Vagina (tissue), 2 donors: Measurements from ENCODE around the gene FLNA.

Experiments used
- POLR2A ChIP-seq, 2 donors: fragments of 450-650 bp; IDR thresholded peaks; one replicate each; pipeline ENCODE4 v1.6.1; 2017; ENCODE audit warnings: antibody characterized with exemption in 2 of 2, mild to moderate bottlenecking in 2 of 2, moderate library complexity in 2 of 2
- POLR2AphosphoS5 ChIP-seq, 2 donors: sonication (generic); formaldehyde crosslinking; IDR thresholded peaks; one replicate each; pipeline ENCODE4 v1.9.0; 2017; ENCODE audit warnings: antibody characterized with exemption in 2 of 2, mild to moderate bottlenecking in 2 of 2, low read depth in 1 of 2; ENCODE audit not compliant: insufficient read depth in 1 of 2
- TF ChIP-seq, protein P1 (sequence below), 3 experiments: fragments of 450-650 bp in 2 of 3; fragments of 200-600 bp in 1 of 3; sonication (generic) in 1 of 3; IDR thresholded peaks; one replicate each; pipeline ENCODE4 v1.5.1; 2017 to 2019; ENCODE audit warnings: antibody characterized with exemption in 3 of 3, mild to moderate bottlenecking in 2 of 3, moderate library complexity in 2 of 3

DNA sequence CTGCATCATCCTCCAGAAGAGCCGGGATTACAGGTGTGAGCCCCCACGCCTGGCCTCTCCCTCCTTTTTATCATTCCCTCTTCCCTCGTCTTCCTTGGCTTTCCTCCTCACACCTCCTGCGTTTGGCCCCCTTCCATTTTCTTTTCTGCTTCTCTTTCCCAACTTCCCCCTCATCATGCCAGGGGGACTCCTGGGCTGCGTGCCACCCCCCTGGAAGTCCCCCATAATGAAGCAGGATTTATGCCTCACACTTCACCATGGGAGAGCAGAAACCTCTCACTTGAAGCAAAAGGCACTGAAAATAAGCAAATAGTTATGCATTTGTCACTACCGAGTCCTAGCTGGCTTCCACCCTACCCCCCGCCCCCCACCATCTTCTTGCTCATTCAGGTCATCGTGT, 71.0 kb downstream of the FLNA start:
- TF ChIP-seq, protein P1, sequence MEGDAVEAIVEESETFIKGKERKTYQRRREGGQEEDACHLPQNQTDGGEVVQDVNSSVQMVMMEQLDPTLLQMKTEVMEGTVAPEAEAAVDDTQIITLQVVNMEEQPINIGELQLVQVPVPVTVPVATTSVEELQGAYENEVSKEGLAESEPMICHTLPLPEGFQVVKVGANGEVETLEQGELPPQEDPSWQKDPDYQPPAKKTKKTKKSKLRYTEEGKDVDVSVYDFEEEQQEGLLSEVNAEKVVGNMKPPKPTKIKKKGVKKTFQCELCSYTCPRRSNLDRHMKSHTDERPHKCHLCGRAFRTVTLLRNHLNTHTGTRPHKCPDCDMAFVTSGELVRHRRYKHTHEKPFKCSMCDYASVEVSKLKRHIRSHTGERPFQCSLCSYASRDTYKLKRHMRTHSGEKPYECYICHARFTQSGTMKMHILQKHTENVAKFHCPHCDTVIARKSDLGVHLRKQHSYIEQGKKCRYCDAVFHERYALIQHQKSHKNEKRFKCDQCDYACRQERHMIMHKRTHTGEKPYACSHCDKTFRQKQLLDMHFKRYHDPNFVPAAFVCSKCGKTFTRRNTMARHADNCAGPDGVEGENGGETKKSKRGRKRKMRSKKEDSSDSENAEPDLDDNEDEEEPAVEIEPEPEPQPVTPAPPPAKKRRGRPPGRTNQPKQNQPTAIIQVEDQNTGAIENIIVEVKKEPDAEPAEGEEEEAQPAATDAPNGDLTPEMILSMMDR (IDR thresholded peaks at IDR 0.05) = no peak
- no peak for TF ChIP-seq POLR2A (IDR thresholded peaks at IDR 0.05)
- no peak for TF ChIP-seq POLR2AphosphoS5 (IDR thresholded peaks at IDR 0.05; ENCODE audit: insufficient read depth in 1 of 2, low read depth in 1 of 2)
